ENCODE results near the gene APELA. TPM values are rescaled to one million over a fixed set of nuclear protein-coding genes. Genes with fewer than 3 reads are reported as not detected.

Gene APELA
- total and polyA plus RNA-seq, 2 of the 4 experiments (the other 2 are of a cell fraction), result not detected

- no peak overlapping the region for H3K23ac ChIP-seq (ENCODE audit: low read depth, low read length)
- dilution Hi-C loops (cut with HindIII; ENCODE audit: low sequenced_read_pairs, unreplicated experiment), result no loop called here
- in situ Hi-C loops (cut with MboI; ENCODE audit: low sequenced_read_pairs), result no loop called here
These were observed 17.7 kb downstream of the APELA start for GRCh38 chr4:164894702-164895101.

More at GRCh38 chr4:164894702-164895101, 17.7 kb downstream of the APELA start:
- Histone ChIP-seq H3K14ac (replicated peaks; ENCODE audit: low read depth, low read length) (no peak overlapping the region), H4K20me1 (ENCODE audit: insufficient read depth, low read length) (no peaks in the 10 kb centered on the region), H3K4me2 (ENCODE audit: low read depth, low read length) (no peak overlapping the region), H3K4me3 (ENCODE audit: insufficient read depth, low read depth, low read length) (no peak overlapping the region), H2AFZ (replicated peaks; ENCODE audit: low read length, poor library complexity) (no peak overlapping the region), H4K5ac (ENCODE audit: low read depth, low read length) (no peak overlapping the region), H4K91ac (ENCODE audit: insufficient read depth, low read depth, low read length) (no peak overlapping the region), H3K9me3 (ENCODE audit: control insufficient read depth, insufficient read depth, low read length) (peaks cover 2% of the 10 kb centered on the region), H2BK5ac (ENCODE audit: low read depth, low read length, poor library complexity, severe bottlenecking) (no peak overlapping the region), H2BK15ac (ENCODE audit: low read depth, low read length) (no peak overlapping the region), H3K36me3 (ENCODE audit: control insufficient read depth, insufficient read depth, low read length) (no peaks in the 10 kb centered on the region), H2AK9ac (replicated peaks; ENCODE audit: low read depth, low read length, poor library complexity) (no peak overlapping the region), H3K56ac (ENCODE audit: extremely low read depth, insufficient read depth, low read length) (no peak overlapping the region), H2BK120ac (ENCODE audit: low read depth, low read length) (no peak overlapping the region), H3K27me3 (ENCODE audit: control insufficient read depth, insufficient read depth, low read length) (no peaks in the 10 kb centered on the region), H3K4me1 (ENCODE audit: control insufficient read depth, insufficient read depth, low read length) (no peaks in the 10 kb centered on the region), H3K9me1 (ENCODE audit: insufficient read depth, low read length) (no peaks in the 10 kb centered on the region), H3K27ac (ENCODE audit: insufficient read depth, low read length) (no peak overlapping the region), H3K9ac (ENCODE audit: low read depth, low read length) (no peak overlapping the region), H2AK5ac (ENCODE audit: low read depth, low read length) (no peak overlapping the region), H3K18ac (ENCODE audit: low read depth, low read length) (no peak overlapping the region), H3K4ac (ENCODE audit: low read depth, low read length) (no peak overlapping the region), H2BK20ac (ENCODE audit: low read depth, low read length) (no peak overlapping the region), H3K79me1 (ENCODE audit: low read depth in 1 of 2, low read length in 2 of 2) (no peaks in the 10 kb centered on the region), H4K8ac (ENCODE audit: low read depth in 2 of 2, low read length in 2 of 2) (no peak overlapping the region)
- TF ChIP-seq POLR2A (IDR thresholded peaks at IDR 0.05; ENCODE audit: low read depth, low read length) (no peak), USF2 (IDR thresholded peaks at IDR 0.05; ENCODE audit: low read depth, low read length) (no peak), FOS (IDR thresholded peaks at IDR 0.05; ENCODE audit: low read depth, low read length) (no peak), CEBPB (IDR thresholded peaks at IDR 0.05; ENCODE audit: low read depth, low read length) (no peak), MAZ (IDR thresholded peaks at IDR 0.05; ENCODE audit: borderline replicate concordance, low read depth, low read length) (no peak), BHLHE40 (IDR thresholded peaks at IDR 0.05; ENCODE audit: low read depth, low read length) (no peak), CTCF (conservative IDR thresholded peaks at IDR 0.05; ENCODE audit: low read depth, low read length) (no peak), MXI1 (IDR thresholded peaks at IDR 0.05; ENCODE audit: borderline replicate concordance, low read depth, low read length) (no peak), MAFK (IDR thresholded peaks at IDR 0.05; ENCODE audit: low read depth, low read length) (no peak)
- ChIA-PET POLR2A (ENCODE audit: unreplicated experiment) (no interaction called here), CTCF (no interaction called here)
- no CpG with 5 or more reads among the region's 3 CpGs for WGBS, 2 experiments (ENCODE audit: extremely low coverage in 2 of 2, insufficient read length in 1 of 2)
- ATAC-seq (ENCODE audit: low read depth) (no peak), DNase-seq (no peak)
- intact Hi-C loops (cut with micrococcal nuclease), result no loop called here
- BruUV-seq (replicated peaks), result no TSS peak
